ENCODE measurements around the gene ARPC5.

The ARPC5 gene

DNA sequence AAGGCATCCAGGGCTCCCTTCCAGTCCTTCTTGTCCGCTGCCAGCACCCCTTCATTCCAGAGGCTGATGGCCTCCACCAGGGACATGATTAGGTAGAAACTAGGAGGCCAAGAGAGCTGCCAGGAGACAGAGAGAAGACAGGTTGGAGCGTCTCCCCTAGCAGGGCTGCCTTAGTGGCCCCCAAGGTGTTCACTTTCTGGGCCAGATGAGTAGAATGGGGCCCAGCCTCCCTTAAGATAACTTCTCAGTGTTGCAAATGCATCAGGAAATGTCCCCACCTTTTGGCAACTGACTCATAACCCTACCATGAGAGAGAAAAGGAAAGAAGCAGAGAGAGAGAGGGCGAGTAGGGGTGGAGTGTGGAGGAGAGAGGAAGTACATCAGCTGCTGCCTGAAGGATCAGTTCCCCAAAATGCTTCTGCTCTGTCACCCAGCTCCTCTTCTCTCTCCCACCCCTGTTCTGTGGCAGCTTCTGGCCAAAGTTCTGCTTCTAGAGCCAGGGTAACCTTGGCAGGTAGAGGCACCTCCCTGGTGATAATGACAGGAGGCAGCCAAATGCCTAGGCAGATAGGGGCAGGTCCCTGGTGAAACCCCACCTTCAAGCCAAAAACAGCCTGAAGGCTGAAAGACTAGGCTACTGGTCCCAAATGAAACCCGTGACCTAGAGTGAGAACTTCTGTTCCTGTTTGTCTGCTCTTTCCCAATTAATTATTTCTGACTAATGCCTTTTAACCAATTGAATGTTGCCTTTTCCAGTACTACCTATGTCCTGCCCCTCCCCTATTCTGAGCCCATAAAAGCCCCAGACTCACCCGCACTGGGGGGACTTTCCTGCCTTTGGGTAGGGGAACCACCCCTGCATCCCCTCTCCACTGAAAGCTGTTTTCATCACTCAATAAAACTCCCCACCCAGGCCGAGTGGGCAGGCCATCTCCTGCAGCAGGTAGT, 45.1 kb downstream of the ARPC5 start, which contains the start of gene NCF2:
Gene NCF2 (minus strand): TSS at position 216 of the 948 bp plus-strand sequence. CDS start 130 bp downstream, at position 86.
- Histone ChIP-seq H3K9me3 (no peaks in the 10 kb centered on the region), H3K4me3 (peak within 1 kb of the TSS in 1 of 2 donors; percentile 4), H3K36me3 (no peaks in the 10 kb centered on the region), H3K4me1 (no peaks in the 10 kb centered on the region), H3K27me3 (no peaks in the 10 kb centered on the region), H3K27ac (no peak within 1 kb of the TSS)
- intact Hi-C loops (cut with DNase I; ENCODE audit: low total_unique reads): no loop called here
- no peak for TF ChIP-seq CTCF (IDR thresholded peaks at IDR 0.05)
- no peak for DNase-seq

- H3K4me1 ChIP-seq: no peaks in the 10 kb centered on the region
- H3K4me3 ChIP-seq: peak overlapping the region in 1 of 2 donors; percentile 4
- H3K27ac ChIP-seq: no peak overlapping the region
- H3K36me3 ChIP-seq: no peaks in the 10 kb centered on the region
- no peaks in the 10 kb centered on the region for H3K9me3 ChIP-seq
- H3K27me3 ChIP-seq: no peaks in the 10 kb centered on the region
- intact Hi-C loops (cut with DNase I; ENCODE audit: low total_unique reads): no loop called here
- DNase-seq: no peak
- TF ChIP-seq CTCF (IDR thresholded peaks at IDR 0.05): no peak
Measured at GRCh38 chr1:183589874-183590243, 45.7 kb downstream of the ARPC5 start.

GRCh38 chr1:183589384-183589783, 46.2 kb downstream of the ARPC5 start:
- TF ChIP-seq CTCF (IDR thresholded peaks at IDR 0.05): no peak
- no peak for DNase-seq
- Histone ChIP-seq H3K4me1 (no peaks in the 10 kb centered on the region), H3K9me3 (no peaks in the 10 kb centered on the region), H3K27me3 (no peaks in the 10 kb centered on the region), H3K27ac (no peak overlapping the region), H3K4me3 (no peak overlapping the region), H3K36me3 (no peaks in the 10 kb centered on the region)
- intact Hi-C loops (cut with DNase I; ENCODE audit: low total_unique reads): no loop called here

GRCh38 chr1:183588827-183589226, 46.8 kb downstream of the ARPC5 start:
- Histone ChIP-seq H3K9me3 (no peaks in the 10 kb centered on the region), H3K27me3 (no peaks in the 10 kb centered on the region), H3K36me3 (no peaks in the 10 kb centered on the region), H3K27ac (no peak overlapping the region), H3K4me3 (no peak overlapping the region), H3K4me1 (no peaks in the 10 kb centered on the region)
- DNase-seq: no peak
- intact Hi-C loops (cut with DNase I; ENCODE audit: low total_unique reads): no loop called here
- TF ChIP-seq CTCF (IDR thresholded peaks at IDR 0.05): no peak

DNA sequence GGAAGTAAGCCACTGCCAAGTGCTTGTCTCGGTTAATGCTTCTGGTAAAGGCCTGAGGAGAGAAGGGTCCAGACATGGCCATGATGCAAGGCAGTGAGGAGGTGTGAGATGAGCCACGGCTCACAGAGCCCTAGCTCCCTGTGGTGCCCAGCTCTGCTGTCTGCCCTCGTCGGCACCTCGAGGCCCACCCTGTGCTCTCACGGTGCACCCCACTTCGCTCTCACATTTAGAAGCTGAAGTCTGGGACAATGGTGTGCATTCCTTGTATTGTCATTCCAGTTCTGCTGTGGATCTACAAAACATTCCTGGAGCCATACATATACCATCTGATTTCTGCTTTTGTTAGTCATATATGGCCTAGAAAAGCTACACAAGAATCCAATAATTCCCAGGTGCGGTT, 48.7 kb downstream of the ARPC5 start:
- Histone ChIP-seq H3K27ac (no peak overlapping the region), H3K36me3 (no peaks in the 10 kb centered on the region), H3K9me3 (no peaks in the 10 kb centered on the region), H3K27me3 (no peaks in the 10 kb centered on the region), H3K4me1 (peaks cover 0 to 11% (median 5%) of the 10 kb centered on the region in 4 donors), H3K4me3 (no peak overlapping the region)
- TF ChIP-seq CTCF (IDR thresholded peaks at IDR 0.05): no peak
- intact Hi-C loops (cut with DNase I; ENCODE audit: low total_unique reads): no loop called here
- DNase-seq: no peak

Data from tibial artery (tissue), 4 donors.